Endothelial cell (in vitro differentiated cells): Measurements from ENCODE around the gene CYP3A4. TPM values are rescaled to one million over a fixed set of nuclear protein-coding genes. Genes with fewer than 3 reads are reported as not detected.

Source experiments
- DNase-seq: peaks from one replicate; pipeline ENCODE4 v3.0.0; 2021; ENCODE audit warnings: low spot score
- H3K27ac Mint-ChIP-seq: one replicate; pipeline ENCODE4 v1.8.0; 2021; ENCODE audit warnings: mixed read lengths, inconsistent platforms; ENCODE audit not compliant: unreplicated experiment
- H3K27me3 Mint-ChIP-seq: one replicate; pipeline ENCODE4 v1.8.0; 2021; ENCODE audit warnings: mild to moderate bottlenecking, moderate library complexity, mixed read lengths, inconsistent platforms; ENCODE audit not compliant: unreplicated experiment
- H3K36me3 Mint-ChIP-seq: one replicate; pipeline ENCODE4 v1.8.0; 2021; ENCODE audit warnings: mild to moderate bottlenecking, low read depth, mixed read lengths, inconsistent platforms; ENCODE audit not compliant: unreplicated experiment
- H3K4me1 Mint-ChIP-seq: one replicate; pipeline ENCODE4 v1.8.0; 2021; ENCODE audit warnings: mild to moderate bottlenecking, mixed read lengths, inconsistent platforms; ENCODE audit not compliant: unreplicated experiment
- H3K4me3 Mint-ChIP-seq: one replicate; pipeline ENCODE4 v1.8.0; 2021; ENCODE audit warnings: mild to moderate bottlenecking, mixed read lengths, inconsistent platforms; ENCODE audit not compliant: unreplicated experiment
- H3K9me3 Mint-ChIP-seq: one replicate; pipeline ENCODE4 v1.8.0; 2021; ENCODE audit warnings: mixed read lengths, inconsistent platforms; ENCODE audit not compliant: unreplicated experiment
- CTCF ChIP-seq: fragments of 200-600 bp; sonication (generic); IDR thresholded peaks from one replicate; pipeline ENCODE4 v1.5.0; 2021; ENCODE audit warnings: antibody characterized with exemption; ENCODE audit not compliant: unreplicated experiment
- total RNA-seq: library from RNA; stranded (reverse); fragmentation: NEBNext Ultra II Directional; extraction: Animal tissue kit (Norgen Biotek cat#: 25700); gene quantifications from one replicate; pipeline ENCODE4 v1.2.1, GENCODE V29; 2021; ENCODE audit not compliant: unreplicated experiment

The CYP3A4 gene
- total RNA-seq, 1 donor from 2014 or later: not detected

- H3K27me3 Mint-ChIP-seq: no peaks in the 10 kb centered on the region
These were observed 39.0 kb upstream of the CYP3A4 start for GRCh38 chr7:99822731-99823718.

GRCh38 chr7:99820408-99821027 is 36.5 kb upstream of the CYP3A4 start:
- TF ChIP-seq CTCF: no peak
- Mint-ChIP-seq H3K9me3 (no peaks in the 10 kb centered on the region), H3K27me3 (peaks cover 4% of the 10 kb centered on the region), H3K27ac (no peak overlapping the region), H3K4me1 (no peaks in the 10 kb centered on the region), H3K36me3 (peaks cover 7% of the 10 kb centered on the region), H3K4me3 (no peak overlapping the region)
- DNase-seq: no peak

More at GRCh38 chr7:99822731-99823718, 39.0 kb upstream of the CYP3A4 start:
- Mint-ChIP-seq H3K36me3 (peaks cover 5% of the 10 kb centered on the region), H3K9me3 (no peaks in the 10 kb centered on the region), H3K27ac (no peak overlapping the region), H3K4me1 (no peaks in the 10 kb centered on the region), H3K4me3 (no peak overlapping the region)
- TF ChIP-seq CTCF: no peak
- DNase-seq: no peak

GRCh38 chr7:99808766-99809165 is 24.8 kb upstream of the CYP3A4 start:
- no peak overlapping the region for H3K27ac Mint-ChIP-seq
- no peaks in the 10 kb centered on the region for H3K27me3 Mint-ChIP-seq
- no peak for DNase-seq
- TF ChIP-seq CTCF: no peak
- peaks cover 5% of the 10 kb centered on the region for H3K36me3 Mint-ChIP-seq
- no peak overlapping the region for H3K4me3 Mint-ChIP-seq
- H3K4me1 Mint-ChIP-seq: no peaks in the 10 kb centered on the region
- H3K9me3 Mint-ChIP-seq: no peaks in the 10 kb centered on the region

GRCh38 chr7:99806839-99807478 is 23.0 kb upstream of the CYP3A4 start:
- Mint-ChIP-seq H3K4me3 (no peak overlapping the region), H3K27ac (no peak overlapping the region)
- no peak for TF ChIP-seq CTCF

More at GRCh38 chr7:99806839-99807478, 23.0 kb upstream of the CYP3A4 start:
- H3K36me3 Mint-ChIP-seq: peaks cover 5% of the 10 kb centered on the region
- no peaks in the 10 kb centered on the region for H3K9me3 Mint-ChIP-seq
- DNase-seq: no peak
- H3K4me1 Mint-ChIP-seq: no peaks in the 10 kb centered on the region
- H3K27me3 Mint-ChIP-seq: no peaks in the 10 kb centered on the region
